GM23338 (cell line): ENCODE data around the gene ASB8. TPM values are rescaled to one million over a fixed set of nuclear protein-coding genes. Genes with fewer than 3 reads are reported as not detected.

Experiments
- CREB1 ChIP-seq: fragments of 250-450 bp; sonication (Bioruptor Pico); IDR thresholded peaks from 2 replicates; pipeline ENCODE4 v1.5.0; 2020; ENCODE audit warnings: low read depth, mild to moderate bottlenecking, moderate library complexity
- EZH2 ChIP-seq: fragments of 200-600 bp; sonication (generic); IDR thresholded peaks from one replicate; pipeline ENCODE4 v1.8.0; 2017; ENCODE audit warnings: antibody characterized with exemption, mild to moderate bottlenecking, low read depth; ENCODE audit not compliant: unreplicated experiment
- NANOG ChIP-seq: IDR thresholded peaks from 2 replicates; pipeline ENCODE4 v1.6.1; 2016; ENCODE audit warnings: antibody characterized with exemption, borderline replicate concordance
- REST ChIP-seq: IDR thresholded peaks from one replicate; pipeline ENCODE4 v1.6.1; 2018; ENCODE audit warnings: antibody characterized with exemption; ENCODE audit not compliant: unreplicated experiment
- STAT1 ChIP-seq: IDR thresholded peaks from one replicate; pipeline ENCODE4 v1.6.1; 2016; ENCODE audit warnings: antibody characterized with exemption; ENCODE audit not compliant: unreplicated experiment
- ZNF114 ChIP-seq: fragments of 250-450 bp; sonication (Bioruptor Pico); IDR thresholded peaks from 2 replicates; pipeline ENCODE4 v1.5.0; 2020; ENCODE audit warnings: mild to moderate bottlenecking, moderate library complexity
- ZNF331 ChIP-seq: fragments of 250-450 bp; sonication (Bioruptor Pico); IDR thresholded peaks from 2 replicates; pipeline ENCODE4 v1.5.0; 2020; ENCODE audit warnings: low read depth, mild to moderate bottlenecking, moderate library complexity
- ZNF462 ChIP-seq: fragments of 250-450 bp; sonication (Bioruptor Pico); IDR thresholded peaks from 2 replicates; pipeline ENCODE4 v1.5.0; 2020; ENCODE audit warnings: mild to moderate bottlenecking, moderate library complexity
- polyA plus RNA-seq: library from polyadenylated mRNA; unstranded; fragments of >200 nt; fragmentation: Nextera tagmentation; extraction: Ambion mirVana; gene quantifications from 2 replicates; pipeline ENCODE4 v1.2.1, GENCODE V29; 2016
- total RNA-seq: library from RNA; depleted of rRNA; stranded (reverse); fragments of >200 nt; shearing (Covaris generic); gene quantifications from 2 replicates; pipeline ENCODE4 v1.2.3, GENCODE V29; 2014

The ASB8 gene
- total and polyA plus RNA-seq, 2 experiments from 2014 or later, result 5.4 to 8.4 TPM

GRCh38 chr12:48182631-48183030, 25.3 kb upstream of the ASB8 start (continued):
- TF ChIP-seq REST (no peak), STAT1 (no peak), ZNF114 (CRISPR knock-in tag) (no peak), NANOG (no peak), EZH2 (no peak), ZNF331 (no peak), CREB1 (CRISPR knock-in tag) (no peak), ZNF462 (CRISPR knock-in tag) (no peak)
